ENCODE data around the gene POC1A. TPM values are rescaled to one million over a fixed set of nuclear protein-coding genes. Genes with fewer than 3 reads are reported as not detected.

Gene POC1A
- total and polyA plus RNA-seq, 9 of the 15 experiments (the other 6 are each of a cell fraction or from before 2014, with no cell fraction given): 7.2 to 17.5 (median 12.1) TPM

DNA sequence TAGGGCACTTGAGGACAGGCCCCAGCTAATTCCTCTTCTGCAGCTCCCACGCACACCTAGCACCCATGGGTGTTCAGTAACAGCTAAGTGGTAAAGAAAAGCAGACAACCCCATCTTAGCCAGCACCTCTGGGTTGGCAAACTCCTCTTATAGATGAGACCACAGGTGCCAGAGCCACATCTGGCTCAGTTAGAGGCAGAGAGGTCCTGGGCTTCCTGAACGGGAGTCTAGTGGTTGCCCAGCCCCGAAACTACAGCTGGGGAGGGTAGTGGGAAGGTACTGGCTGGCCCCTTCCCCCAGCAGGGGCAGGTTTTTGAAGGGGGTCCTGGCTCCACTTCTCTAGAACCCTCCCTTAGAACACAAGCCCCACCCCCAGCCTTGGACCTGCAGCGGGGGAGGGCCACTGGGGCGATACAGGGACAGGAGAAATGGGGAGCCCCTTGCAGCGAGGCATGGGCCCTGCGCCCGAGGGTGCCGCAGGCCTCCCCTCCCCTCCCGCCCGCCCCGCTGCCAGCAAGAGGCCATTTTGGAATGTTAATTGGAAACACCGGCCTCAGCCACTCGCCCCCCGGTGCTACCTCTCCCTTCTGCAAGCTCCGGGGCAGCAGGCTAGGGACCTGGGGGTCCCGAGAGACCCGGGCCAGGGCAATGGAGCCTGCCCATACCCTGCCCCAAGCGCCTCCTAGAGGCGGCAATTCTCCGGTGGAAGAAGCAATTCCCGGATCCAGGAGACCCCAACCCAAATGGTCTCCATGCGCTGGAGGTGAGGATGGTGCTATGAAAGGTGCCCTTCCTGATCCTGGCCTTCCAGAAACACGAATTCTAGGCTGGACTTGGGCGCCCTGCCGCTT lies 99.3 kb downstream of the POC1A start:
- H3K4me3 ChIP-seq: peak overlapping the region; percentile 60
- H3K4me1 ChIP-seq (replicated peaks in 1 of 2; ENCODE audit: control insufficient read depth in 2 of 2, insufficient read depth in 2 of 2, low read length in 2 of 2): peaks cover 19 to 57% of the 10 kb centered on the region in 2 experiments; a peak in 4 of 5 replicates
- intact Hi-C loops (cut with micrococcal nuclease) (loop anchor here (5.0 kb wide), 1 partner anchor 53 kb away; no protein-coding TSS in a partner anchor), in situ Hi-C loops (cut with MboI) (no loop called here)
- ATAC-seq: no peak
- peak overlapping the region; percentile 79 for H3K4me2 ChIP-seq (ENCODE audit: insufficient read depth, low read length)
- ChIA-PET CTCF (ENCODE audit: low intra/inter-chr PET ratio) (interaction anchor here (0.5 to 2.9 kb wide), 3 partner anchors 53 to 90 kb away, joined by 3 to 7 read pairs (median 4); no protein-coding TSS in a partner anchor), POLR2A (interaction anchor here (0.9 to 1.1 kb wide), 3 partner anchors 10 to 100 kb away, joined by 3 to 8 read pairs (median 3); partner anchors contain the start of gene POC1A)
- H3K9ac ChIP-seq (ENCODE audit: insufficient read depth in 1 of 2, low read depth in 2 of 2, low read length in 2 of 2): peak overlapping the region; percentile 70 to 95
- H3K9me3 ChIP-seq (replicated peaks; ENCODE audit: control insufficient read depth, insufficient read depth, low read depth, low read length): no peaks in the 10 kb centered on the region
- H3K9me1 ChIP-seq (ENCODE audit: control insufficient read depth, insufficient read depth, low read length): no peaks in the 10 kb centered on the region
- DNase-seq (ENCODE audit: extremely low read depth in 1 of 4, low spot score in 3 of 4): peak in 2 of 4 experiments; percentile 20 to 31
- FAIRE-seq: no peak
- peak overlapping the region; percentile 59; the same call in 1 of the 2 replicates for H2AFZ ChIP-seq (ENCODE audit: low read depth, low read length)
- peaks cover 45% of the 10 kb centered on the region; the same call in 2 of the 3 replicates for H3K36me3 ChIP-seq (ENCODE audit: control insufficient read depth, insufficient read depth, low read length)
- H3K79me2 ChIP-seq (ENCODE audit: control insufficient read depth, insufficient read depth, low read length): peaks cover 44% of the 10 kb centered on the region
- 17% methylated on average over 11 of the region's 26 CpGs for WGBS (ENCODE audit: insufficient coverage, low coverage, missing lambda C conversion rate)
- no TSS peak for BruUV-seq (replicated peaks)
- peaks cover 6% of the 10 kb centered on the region; the same call in 1 of the 2 replicates for H4K20me1 ChIP-seq (replicated peaks; ENCODE audit: control insufficient read depth, insufficient read depth, low read length)
- H3K27me3 ChIP-seq (ENCODE audit: control insufficient read depth in 2 of 2, insufficient read depth in 2 of 2, low read length in 2 of 2): no peaks in the 10 kb centered on the region
- peak overlapping the region; percentile 73 for H3K27ac ChIP-seq (ENCODE audit: extremely low read depth, low read depth, low read length)
- TF ChIP-seq HLTF (IDR thresholded peaks at IDR 0.05): no peak
- TF ChIP-seq CXXC5 (CRISPR knock-in tag; IDR thresholded peaks at IDR 0.05): no peak
- TF ChIP-seq, protein P1, sequence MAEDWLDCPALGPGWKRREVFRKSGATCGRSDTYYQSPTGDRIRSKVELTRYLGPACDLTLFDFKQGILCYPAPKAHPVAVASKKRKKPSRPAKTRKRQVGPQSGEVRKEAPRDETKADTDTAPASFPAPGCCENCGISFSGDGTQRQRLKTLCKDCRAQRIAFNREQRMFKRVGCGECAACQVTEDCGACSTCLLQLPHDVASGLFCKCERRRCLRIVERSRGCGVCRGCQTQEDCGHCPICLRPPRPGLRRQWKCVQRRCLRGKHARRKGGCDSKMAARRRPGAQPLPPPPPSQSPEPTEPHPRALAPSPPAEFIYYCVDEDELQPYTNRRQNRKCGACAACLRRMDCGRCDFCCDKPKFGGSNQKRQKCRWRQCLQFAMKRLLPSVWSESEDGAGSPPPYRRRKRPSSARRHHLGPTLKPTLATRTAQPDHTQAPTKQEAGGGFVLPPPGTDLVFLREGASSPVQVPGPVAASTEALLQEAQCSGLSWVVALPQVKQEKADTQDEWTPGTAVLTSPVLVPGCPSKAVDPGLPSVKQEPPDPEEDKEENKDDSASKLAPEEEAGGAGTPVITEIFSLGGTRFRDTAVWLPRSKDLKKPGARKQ (CRISPR knock-in tag; IDR thresholded peaks at IDR 0.05): no peak
- peak in 2 of 3 experiments; percentile 49 to 65 for TF ChIP-seq YY1 (IDR thresholded peaks at IDR 0.05; ENCODE audit: borderline replicate concordance in 1 of 3, control insufficient read depth in 1 of 3, extremely low read depth in 1 of 3, insufficient read depth in 3 of 3, insufficient read length in 1 of 3, insufficient replicate concordance in 2 of 3, low read depth in 1 of 3, low read length in 2 of 3)
- TF ChIP-seq E2F8 (IDR thresholded peaks at IDR 0.05; ENCODE audit: low read depth, partially characterized antibody): no peak
- peak; percentile 19; the same call in 1 of the 2 replicates for TF ChIP-seq VEZF1 (CRISPR knock-in tag; IDR thresholded peaks at IDR 0.05)
- peak; percentile 87 for TF ChIP-seq ZBTB7A (IDR thresholded peaks at IDR 0.05; ENCODE audit: borderline replicate concordance, control insufficient read depth, low read depth, low read length)
- TF ChIP-seq ZBTB17 (CRISPR knock-in tag; IDR thresholded peaks at IDR 0.05): no peak
- TF ChIP-seq HDGF (IDR thresholded peaks at IDR 0.05): no peak
- no peak for TF ChIP-seq NRF1 (conservative IDR thresholded peaks at IDR 0.05 in 1 of 2, IDR thresholded peaks at IDR 0.05 in 1 of 2)
- no peak for TF ChIP-seq TCFL5 (CRISPR knock-in tag; conservative IDR thresholded peaks at IDR 0.05)
- no peak for TF ChIP-seq NFIC (IDR thresholded peaks at IDR 0.05)
- TF ChIP-seq SRSF1 (IDR thresholded peaks at IDR 0.05; ENCODE audit: low read depth, low read length): no peak

Data from K562 (cell line).